ENCODE data around the gene RILP.
"Not testable (repeated sequence)": the region's sequence is repeated elsewhere in the genome, so short reads cannot be mapped to it uniquely, and the experiment has no call there.

The RILP gene, protein sequence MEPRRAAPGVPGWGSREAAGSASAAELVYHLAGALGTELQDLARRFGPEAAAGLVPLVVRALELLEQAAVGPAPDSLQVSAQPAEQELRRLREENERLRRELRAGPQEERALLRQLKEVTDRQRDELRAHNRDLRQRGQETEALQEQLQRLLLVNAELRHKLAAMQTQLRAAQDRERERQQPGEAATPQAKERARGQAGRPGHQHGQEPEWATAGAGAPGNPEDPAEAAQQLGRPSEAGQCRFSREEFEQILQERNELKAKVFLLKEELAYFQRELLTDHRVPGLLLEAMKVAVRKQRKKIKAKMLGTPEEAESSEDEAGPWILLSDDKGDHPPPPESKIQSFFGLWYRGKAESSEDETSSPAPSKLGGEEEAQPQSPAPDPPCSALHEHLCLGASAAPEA

GRCh38 chr17:1649844-1650501, at the start of gene RILP:
RILP (minus strand) TSS chr17:1649866; CDS start chr17:1649804, 62 bp downstream.
- DNase-seq (ENCODE audit: low read depth), result no peak

DNA sequence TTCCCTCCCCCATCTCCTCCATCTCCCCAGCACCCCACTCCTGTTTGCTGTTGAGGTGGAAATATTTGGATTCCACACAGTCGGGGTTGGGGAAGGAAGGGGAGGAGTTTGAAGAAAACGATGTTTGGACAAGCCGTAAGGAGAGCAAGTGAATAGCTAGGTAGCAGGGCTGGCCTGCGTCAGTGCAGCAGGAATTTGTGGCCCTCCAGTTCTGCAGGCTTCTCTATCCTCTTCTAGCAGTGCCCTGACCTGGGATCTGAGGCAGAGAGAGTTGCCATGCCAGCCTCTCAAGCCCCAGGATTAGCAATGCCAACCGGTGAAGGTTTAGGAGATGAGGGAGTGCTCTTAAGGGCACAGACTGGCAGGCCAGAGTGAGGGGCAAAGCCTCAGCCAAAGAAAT, 48.0 kb upstream of the RILP start:
- DNase-seq (ENCODE audit: low read depth), result no peak

- DNase-seq (ENCODE audit: low read depth), result no peak
Observed at GRCh38 chr17:1695365-1695764, 45.7 kb upstream of the RILP start.

DNA sequence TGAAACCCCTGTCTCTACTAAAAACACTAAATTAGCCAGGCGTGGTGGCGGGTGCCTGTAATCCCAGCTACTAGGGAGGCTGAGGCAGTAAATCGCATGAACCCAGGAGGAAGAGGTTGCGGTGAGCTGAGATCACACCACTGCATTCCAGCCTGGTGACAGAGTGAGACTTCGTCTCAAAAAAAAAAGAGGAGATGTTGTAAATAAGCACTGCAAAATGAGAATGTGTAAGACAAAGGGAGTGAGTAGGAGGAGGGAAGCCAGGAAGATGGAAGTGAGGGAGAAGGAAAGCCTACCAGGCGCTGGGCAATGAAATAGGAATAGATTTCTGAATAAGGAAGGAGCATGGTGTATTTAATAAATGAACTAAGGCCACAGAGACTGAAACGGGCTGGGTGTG, 43.7 kb upstream of the RILP start:
- peak; percentile 53 for DNase-seq (ENCODE audit: low read depth)

- no peak for DNase-seq (ENCODE audit: low read depth)
Observed at GRCh38 chr17:1690544-1691221, 41.0 kb upstream of the RILP start.

DNA sequence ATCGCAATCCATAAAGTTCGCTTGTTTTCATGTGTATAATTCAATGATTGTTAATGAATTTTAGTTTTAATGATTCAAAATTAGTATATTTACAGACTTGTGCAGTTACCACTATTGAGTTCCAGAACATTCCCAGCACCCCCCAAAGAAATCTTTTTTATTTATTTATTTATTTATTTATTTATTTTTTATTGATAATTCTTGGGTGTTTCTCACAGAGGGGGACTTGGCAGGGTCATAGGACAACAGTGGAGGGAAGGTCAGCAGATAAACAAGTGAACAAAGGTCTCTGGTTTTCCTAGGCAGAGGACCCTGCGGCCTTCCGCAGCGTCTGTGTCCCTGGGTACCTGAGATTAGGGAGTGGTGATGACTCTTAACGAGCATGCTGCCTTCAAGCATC, 38.7 kb upstream of the RILP start:
- DNase-seq (ENCODE audit: low read depth), result not testable (repeated sequence)

- DNase-seq (ENCODE audit: low read depth), result no peak
Observed at GRCh38 chr17:1686086-1686485, 36.4 kb upstream of the RILP start.

DNA sequence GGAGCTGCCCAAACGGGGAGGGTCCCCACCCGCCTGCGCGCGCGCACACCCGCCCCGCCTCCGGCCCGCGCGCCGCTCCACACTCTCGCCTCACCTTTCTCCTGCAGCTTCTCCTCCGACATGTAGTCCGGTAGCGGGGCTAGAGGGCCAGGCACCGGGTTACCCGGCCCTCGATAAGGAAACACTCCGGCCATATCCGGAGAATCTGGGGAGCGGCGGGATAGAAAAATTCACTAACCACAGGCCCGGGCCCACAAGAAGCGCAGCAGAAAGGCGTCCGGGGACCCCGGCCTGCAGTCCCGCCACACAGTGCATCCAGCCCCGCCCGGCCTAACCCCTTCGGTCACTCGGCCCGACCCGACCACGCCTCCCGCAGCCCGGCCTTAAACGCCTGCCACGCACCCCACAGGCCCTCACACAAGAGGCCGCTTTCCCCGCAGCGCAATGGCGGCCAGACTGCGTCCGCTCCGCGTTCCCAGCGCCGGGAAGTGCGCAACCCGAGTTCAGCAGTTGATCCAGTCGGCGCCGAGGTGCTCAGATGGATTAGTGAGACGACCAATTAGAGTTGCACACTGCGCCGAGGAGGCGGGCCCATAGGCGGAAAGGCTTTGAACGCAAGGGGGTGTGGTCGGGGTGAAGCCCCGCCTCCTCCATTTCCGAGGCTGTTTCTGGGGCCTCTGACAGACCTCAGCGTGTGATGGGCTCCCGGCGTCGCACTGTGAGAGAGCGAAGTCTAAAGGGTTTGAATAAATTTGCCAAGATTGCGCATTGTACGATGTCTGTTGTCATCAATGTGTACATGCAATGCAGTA, 34.9 kb upstream of the RILP start, which contains the start of gene PRPF8:
TSS of gene PRPF8 (minus strand) at position 490 of the 812 bp plus-strand sequence. CDS start at position 194, 296 bp downstream.
- peak; percentile 98 for DNase-seq (ENCODE audit: low read depth)

DNA sequence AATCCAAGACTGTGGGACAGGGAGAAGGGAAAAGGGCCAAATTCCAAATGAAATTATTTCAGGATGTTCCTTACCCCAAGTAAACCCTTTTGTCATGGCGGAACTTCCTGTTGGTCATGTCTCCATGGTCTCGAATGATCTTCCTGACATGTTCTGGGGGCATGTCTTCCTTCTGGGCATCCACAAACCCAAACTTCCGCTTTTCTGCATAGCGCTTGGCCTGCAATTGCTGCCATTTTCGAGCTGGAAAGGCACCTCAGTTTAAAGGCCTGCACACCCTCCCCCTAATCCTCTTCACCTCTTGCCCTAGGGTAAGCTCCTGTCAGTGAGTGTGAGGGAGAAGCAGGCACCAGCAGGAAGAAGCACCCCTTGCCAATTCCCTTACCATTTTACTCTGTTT, 33.8 kb upstream of the RILP start:
- no peak for DNase-seq (ENCODE audit: low read depth)

- no peak for DNase-seq (ENCODE audit: low read depth)
Observed at GRCh38 chr17:1676401-1676800, 26.7 kb upstream of the RILP start.

DNA sequence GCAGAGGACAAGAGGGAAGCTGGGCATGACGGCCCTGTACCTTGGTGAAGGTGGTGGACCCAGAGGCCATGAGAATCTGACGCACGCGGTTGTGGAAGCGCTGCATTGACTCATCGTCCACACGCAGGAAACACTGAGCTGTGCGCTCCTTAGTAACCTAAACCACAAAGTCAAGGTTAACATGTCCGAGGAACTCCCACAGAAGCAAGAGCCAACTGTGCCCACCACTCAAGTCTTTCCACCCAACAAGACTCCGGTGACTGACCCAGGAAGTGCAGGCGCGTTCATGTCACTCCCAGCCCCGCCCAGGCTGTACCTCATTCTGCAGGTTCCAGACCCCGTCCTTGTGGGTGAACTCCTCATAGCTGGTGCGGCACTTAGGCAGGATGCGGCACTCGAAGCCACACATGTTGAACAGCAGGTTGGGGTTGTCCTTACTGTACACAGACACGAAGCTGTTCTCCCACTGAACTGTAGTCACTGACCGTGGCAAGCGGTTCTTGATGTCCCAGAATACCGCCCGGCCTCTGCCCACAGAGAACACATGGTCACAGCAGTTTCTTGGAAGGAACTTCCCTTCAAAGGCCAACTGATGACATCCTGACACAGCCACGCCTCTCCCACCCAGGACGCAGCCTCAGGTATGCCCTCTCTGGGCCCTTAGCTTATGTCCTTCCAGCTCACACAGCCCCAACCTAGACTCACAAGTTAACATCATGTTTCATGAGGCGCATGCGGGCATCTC, 23.5 kb upstream of the RILP start:
- no peak for DNase-seq (ENCODE audit: low read depth)

- not testable (repeated sequence) for DNase-seq (ENCODE audit: low read depth)
Observed at GRCh38 chr17:1663934-1664333, 14.3 kb upstream of the RILP start.

DNA sequence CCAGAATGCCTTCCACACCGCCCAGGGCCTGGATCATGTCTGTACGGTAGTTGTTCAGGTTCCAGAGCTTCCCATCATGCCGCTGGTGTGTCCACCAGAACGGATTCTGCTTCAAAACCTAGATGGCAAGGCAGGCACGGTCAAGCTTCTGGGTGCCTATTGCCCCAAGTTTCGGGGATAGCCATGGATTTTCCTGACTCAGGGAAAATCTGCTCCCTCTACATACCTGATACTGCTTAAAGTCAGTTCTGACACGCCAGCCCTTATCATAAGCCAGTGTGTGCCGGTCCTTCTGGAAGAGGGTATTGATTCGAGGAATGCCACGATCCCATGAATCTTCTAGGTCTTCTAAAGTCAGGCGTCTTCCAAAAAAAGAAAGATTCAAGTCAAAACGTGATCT, 11.4 kb upstream of the RILP start:
- no peak for DNase-seq (ENCODE audit: low read depth)

DNA sequence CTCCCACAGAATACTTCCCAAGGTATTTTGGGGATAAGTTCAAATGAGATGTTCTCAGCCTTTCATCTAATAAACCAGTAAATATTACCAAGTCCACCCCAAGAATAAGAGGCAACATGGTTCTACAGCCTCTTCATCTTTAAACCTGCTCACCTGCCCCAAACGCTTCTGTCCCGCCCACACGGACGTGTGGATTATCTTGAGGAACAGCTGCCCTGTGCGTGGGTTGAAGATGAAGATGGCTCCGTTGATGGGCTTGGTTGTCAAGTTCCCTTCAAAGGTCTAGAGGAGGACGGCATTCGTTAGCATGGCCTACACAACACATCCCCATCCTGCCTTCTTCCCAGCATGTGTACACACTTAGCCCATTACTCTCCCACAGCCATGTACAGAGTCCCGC, 8.4 kb upstream of the RILP start:
- DNase-seq (ENCODE audit: low read depth), result no peak

- no peak for DNase-seq (ENCODE audit: low read depth)
Observed at GRCh38 chr17:1653735-1654134, 4.1 kb upstream of the RILP start.

DNA sequence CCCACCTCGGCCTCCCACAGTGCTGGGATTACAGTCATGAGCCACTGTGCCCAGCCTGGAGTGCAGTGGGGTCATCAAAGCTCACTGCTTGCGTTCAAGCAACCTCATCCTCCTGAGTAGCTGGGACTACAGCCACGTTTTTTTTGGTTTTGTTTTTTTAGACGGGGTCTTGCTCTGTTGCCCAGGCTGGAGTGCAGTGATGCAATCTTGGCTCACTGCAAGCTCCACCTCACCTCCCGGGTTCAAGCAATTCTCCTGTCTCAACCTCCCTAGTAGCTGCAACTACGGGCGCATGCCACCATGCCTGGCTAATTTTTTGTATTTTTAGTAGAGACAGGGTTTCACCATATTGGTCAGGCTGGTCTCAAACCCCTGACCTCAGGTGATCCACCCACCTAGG, 3.1 kb upstream of the RILP start:
- not testable (repeated sequence) for DNase-seq (ENCODE audit: low read depth)

DNA sequence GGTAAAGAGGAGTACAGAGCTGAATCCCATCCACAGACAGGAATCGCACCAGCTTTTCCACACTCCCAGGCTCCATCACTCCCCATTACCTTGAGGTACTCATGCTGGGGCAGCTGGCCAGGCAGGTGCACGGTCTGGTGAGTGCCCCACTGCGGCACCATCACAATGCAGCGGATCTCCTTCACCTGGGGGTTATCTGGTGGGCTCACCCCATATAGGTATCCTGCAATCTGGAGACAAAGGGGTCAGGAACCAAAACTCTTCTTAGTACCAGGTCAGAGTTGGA, 1.8 kb upstream of the RILP start:
- DNase-seq (ENCODE audit: low read depth), result no peak

DNA sequence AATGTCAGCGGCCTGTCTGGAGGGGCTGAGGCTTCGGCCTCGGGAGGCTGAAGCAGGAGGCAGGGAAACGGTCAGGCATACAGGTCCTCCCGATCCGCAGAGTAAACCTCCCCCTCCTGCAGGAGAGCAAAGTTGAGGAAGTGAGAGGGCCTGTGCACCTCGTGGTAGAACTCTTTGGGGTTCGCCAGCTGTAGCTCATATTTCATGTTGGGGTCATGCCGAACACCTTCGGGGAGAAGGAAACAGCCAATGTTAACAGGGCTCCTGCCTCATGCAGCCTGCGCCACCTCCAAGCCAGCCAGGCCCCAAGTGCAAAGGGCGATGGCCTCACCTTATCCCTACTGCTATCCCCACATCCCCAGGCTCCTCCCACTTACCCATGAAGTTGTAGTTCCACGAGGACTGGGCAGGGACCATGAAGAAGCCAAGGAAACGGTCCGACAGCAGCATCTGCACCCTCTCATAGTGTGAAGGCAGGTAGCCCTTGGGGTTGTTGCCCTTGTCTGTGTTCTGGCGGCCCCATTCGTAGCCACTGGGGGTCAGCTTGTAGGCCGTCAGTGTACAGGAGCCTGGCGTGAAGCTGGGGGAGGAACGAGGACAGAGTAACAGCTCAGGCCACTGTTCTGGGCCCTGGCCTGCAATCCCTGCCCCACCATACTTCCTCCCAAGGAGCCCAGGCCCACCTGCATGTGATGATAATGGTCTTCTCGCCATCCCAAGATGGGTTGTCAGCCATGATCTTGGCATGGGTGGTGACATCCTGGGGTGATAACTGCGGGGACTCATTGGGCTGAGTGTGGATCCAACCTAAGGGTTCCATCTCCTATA, 1.3 kb upstream of the RILP start:
- no peak for DNase-seq (ENCODE audit: low read depth)

DNA sequence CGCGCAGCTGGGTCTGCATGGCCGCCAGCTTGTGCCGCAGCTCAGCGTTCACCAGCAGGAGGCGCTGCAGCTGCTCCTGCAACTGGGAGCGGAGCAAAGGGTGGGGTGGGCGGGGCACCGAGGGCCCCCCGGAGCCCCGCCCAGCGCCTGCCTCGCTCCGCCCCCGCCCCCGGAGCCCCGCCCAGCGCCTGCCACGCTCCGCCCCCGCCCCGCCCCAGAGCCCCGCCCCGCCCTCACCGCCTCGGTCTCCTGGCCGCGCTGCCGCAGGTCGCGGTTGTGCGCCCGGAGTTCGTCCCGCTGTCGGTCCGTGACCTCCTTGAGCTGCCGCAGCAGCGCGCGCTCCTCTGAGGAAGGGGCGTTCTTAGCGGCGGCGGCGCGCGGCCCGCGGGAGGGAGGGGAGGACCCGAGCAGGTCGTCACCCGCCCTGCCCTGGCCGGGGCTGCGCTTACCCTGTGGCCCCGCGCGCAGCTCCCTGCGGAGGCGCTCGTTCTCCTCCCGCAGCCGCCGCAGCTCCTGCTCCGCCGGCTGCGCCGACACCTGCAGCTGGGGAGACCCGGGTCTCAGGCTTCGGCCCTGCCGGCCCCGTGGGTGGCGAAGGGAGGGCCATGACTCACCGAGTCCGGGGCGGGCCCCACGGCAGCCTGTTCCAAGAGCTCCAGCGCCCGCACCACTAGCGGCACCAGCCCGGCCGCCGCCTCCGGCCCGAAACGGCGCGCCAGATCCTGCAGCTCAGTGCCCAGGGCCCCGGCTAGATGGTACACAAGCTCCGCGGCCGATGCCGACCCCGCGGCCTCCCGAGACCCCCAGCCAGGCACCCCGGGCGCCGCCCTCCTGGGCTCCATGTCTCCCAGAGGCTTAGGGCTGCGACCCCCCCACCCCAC, 463 bp downstream of the RILP start:
- DNase-seq (ENCODE audit: low read depth), result peak; percentile 94
